D341Med (cell line): ENCODE data around the gene GPR150.

Experiments
- DNase-seq: peaks from one replicate; pipeline ENCODE4 v3.0.0; 2012; ENCODE audit warnings: low spot score

GPR150 gene

GRCh38 chr5:95649842-95650620, 30.1 kb downstream of the GPR150 start:
- DNase-seq = no peak

- DNase-seq = no peak
Observed at GRCh38 chr5:95652849-95653248, 33.0 kb downstream of the GPR150 start.

GRCh38 chr5:95654196-95654595, 34.3 kb downstream of the GPR150 start:
- no peak for DNase-seq

- no peak for DNase-seq
Observed at GRCh38 chr5:95655575-95655974, 35.7 kb downstream of the GPR150 start.

- DNase-seq = no peak
Observed at GRCh38 chr5:95660060-95660459, 40.2 kb downstream of the GPR150 start.

- DNase-seq = no peak
Observed at GRCh38 chr5:95662946-95663345, 43.1 kb downstream of the GPR150 start.

- DNase-seq = no peak
Observed at GRCh38 chr5:95664204-95664786, 44.4 kb downstream of the GPR150 start.

GRCh38 chr5:95667061-95667618, 47.3 kb downstream of the GPR150 start:
- no peak for DNase-seq

- no peak for DNase-seq
Observed at GRCh38 chr5:95667678-95668077, 47.8 kb downstream of the GPR150 start.

GRCh38 chr5:95668216-95668615, 48.3 kb downstream of the GPR150 start:
- DNase-seq = no peak

GRCh38 chr5:95668728-95669127, 48.8 kb downstream of the GPR150 start:
- DNase-seq = no peak

- DNase-seq = no peak
Observed at GRCh38 chr5:95669540-95669939, 49.7 kb downstream of the GPR150 start.

- no peak for DNase-seq
Observed at GRCh38 chr5:95669985-95670384, 50.1 kb downstream of the GPR150 start.

GRCh38 chr5:95670568-95670967, 50.7 kb downstream of the GPR150 start:
- DNase-seq = no peak
